K562 (cell line): Measurements from ENCODE around the gene SLC10A1. TPM values are rescaled to one million over a fixed set of nuclear protein-coding genes. Genes with fewer than 3 reads are reported as not detected.

Experiments used
- AFF4 ChIP-seq: sonication (generic); formaldehyde crosslinking; IDR thresholded peaks from 2 replicates; pipeline ENCODE4 v1.8.0; 2023; ENCODE audit warnings: mild to moderate bottlenecking, missing genetic modification reagents
- ATF7 ChIP-seq: fragments of 450-650 bp; IDR thresholded peaks from 2 replicates; pipeline ENCODE4 v1.7.1; 2014; ENCODE audit warnings: mild to moderate bottlenecking, moderate library complexity
- DEAF1 ChIP-seq: fragments of 450-650 bp; formaldehyde crosslinking; IDR thresholded peaks from 2 replicates; pipeline ENCODE4 v1.4.0; 2020; ENCODE audit warnings: mild to moderate bottlenecking, moderate library complexity
- NRF1 ChIP-seq, 2 experiments: fragments of 450-650 bp; IDR thresholded peaks in 1 of 2; conservative IDR thresholded peaks in 1 of 2; 2 replicates each; pipeline ENCODE4 v1.6.1; 2014; ENCODE audit warnings: mild to moderate bottlenecking in 2 of 2
- PHF8 ChIP-seq: fragments of 200-600 bp; sonication (generic); IDR thresholded peaks from 2 replicates; pipeline ENCODE4 v1.6.1; 2012; ENCODE audit warnings: mixed run types, mild to moderate bottlenecking, inconsistent platforms, low read length, moderate library complexity, borderline replicate concordance
- RAD21 ChIP-seq, 2 experiments: fragments of 250-450 bp in 1 of 2; fragments of 450-650 bp in 1 of 2; sonication (Bioruptor Pico) in 1 of 2; formaldehyde crosslinking in 1 of 2; IDR thresholded peaks in 1 of 2; conservative IDR thresholded peaks in 1 of 2; 2 replicates each; pipeline versions ENCODE4 v1.4.0 to v1.8.0; 2020 to 2022; ENCODE audit warnings: mild to moderate bottlenecking in 2 of 2, moderate library complexity in 1 of 2
- SOX6 ChIP-seq: fragments of 450-650 bp; IDR thresholded peaks from 2 replicates; pipeline ENCODE4 v1.6.1; 2014; ENCODE audit warnings: mild to moderate bottlenecking
- SREBF2 ChIP-seq: sonication (generic); formaldehyde crosslinking; IDR thresholded peaks from 2 replicates; pipeline ENCODE4 v1.4.0; 2020; ENCODE audit warnings: mild to moderate bottlenecking, missing genetic modification reagents
- ZNF655 ChIP-seq: fragments of 250-450 bp; sonication (Bioruptor Pico); IDR thresholded peaks from 2 replicates; pipeline ENCODE4 v1.5.0; 2021
- polyA plus RNA-seq, 8 experiments: library from polyadenylated mRNA; depleted of rRNA in 4 of 8; stranded (reverse) in 5 of 8; unstranded in 3 of 8; fragments of >200 nt; fragmentation: Nextera tagmentation in 2 of 8; fragmentation: Illumina TruSeq in 1 of 8; extraction: Ambion mirVana in 2 of 8; extraction: Trizol in 1 of 8; gene quantifications; 2 replicates each; pipeline versions ENCODE4 v1.2.1 to v1.2.3, GENCODE V29; 2011 to 2014; ENCODE audit warnings: inconsistent platforms in 1 of 8, missing spikeins in 1 of 8
- total RNA-seq, 7 experiments: library from RNA; depleted of rRNA in 6 of 7; stranded (reverse); fragments of >200 nt in 6 of 7; fragmentation: Illumina TruSeq in 2 of 7; extraction: Trizol in 2 of 7; gene quantifications; 2 replicates each; pipeline versions ENCODE4 v1.2.1 to v1.2.3, GENCODE V29; 2011 to 2021; ENCODE audit warnings: low replicate concordance in 1 of 7
- TF ChIP-seq, protein P1 (sequence below): fragments of 450-650 bp; IDR thresholded peaks from 2 replicates; pipeline ENCODE4 v1.6.1; 2016; ENCODE audit warnings: borderline replicate concordance
- TF ChIP-seq, protein P2 (sequence below): sonication (generic); formaldehyde crosslinking; IDR thresholded peaks from 2 replicates; pipeline ENCODE4 v1.8.0; 2022; ENCODE audit warnings: mild to moderate bottlenecking, missing genetic modification reagents, borderline replicate concordance
- TF ChIP-seq, protein P3 (sequence below): fragments of 450-650 bp; IDR thresholded peaks from 2 replicates; pipeline ENCODE4 v1.6.1; 2016; ENCODE audit warnings: mild to moderate bottlenecking

SLC10A1 gene
- total and polyA plus RNA-seq, 9 of the 15 experiments (the other 6 are each of a cell fraction or from before 2014, with no cell fraction given): not detected

- TF ChIP-seq, protein P1, sequence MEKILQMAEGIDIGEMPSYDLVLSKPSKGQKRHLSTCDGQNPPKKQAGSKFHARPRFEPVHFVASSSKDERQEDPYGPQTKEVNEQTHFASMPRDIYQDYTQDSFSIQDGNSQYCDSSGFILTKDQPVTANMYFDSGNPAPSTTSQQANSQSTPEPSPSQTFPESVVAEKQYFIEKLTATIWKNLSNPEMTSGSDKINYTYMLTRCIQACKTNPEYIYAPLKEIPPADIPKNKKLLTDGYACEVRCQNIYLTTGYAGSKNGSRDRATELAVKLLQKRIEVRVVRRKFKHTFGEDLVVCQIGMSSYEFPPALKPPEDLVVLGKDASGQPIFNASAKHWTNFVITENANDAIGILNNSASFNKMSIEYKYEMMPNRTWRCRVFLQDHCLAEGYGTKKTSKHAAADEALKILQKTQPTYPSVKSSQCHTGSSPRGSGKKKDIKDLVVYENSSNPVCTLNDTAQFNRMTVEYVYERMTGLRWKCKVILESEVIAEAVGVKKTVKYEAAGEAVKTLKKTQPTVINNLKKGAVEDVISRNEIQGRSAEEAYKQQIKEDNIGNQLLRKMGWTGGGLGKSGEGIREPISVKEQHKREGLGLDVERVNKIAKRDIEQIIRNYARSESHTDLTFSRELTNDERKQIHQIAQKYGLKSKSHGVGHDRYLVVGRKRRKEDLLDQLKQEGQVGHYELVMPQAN: no peak
- TF ChIP-seq RAD21 (CRISPR knock-in tag; conservative IDR thresholded peaks at IDR 0.05 in 1 of 2, IDR thresholded peaks at IDR 0.05 in 1 of 2) (peak; percentile 95 to 98), AFF4 (CRISPR knock-in tag) (no peak), DEAF1 (CRISPR knock-in tag) (peak; percentile 93), ATF7 (no peak), ZNF655 (CRISPR knock-in tag) (no peak), PHF8 (peak; percentile 36; the same call in 1 of the 2 replicates), NRF1 (conservative IDR thresholded peaks at IDR 0.05 in 1 of 2, IDR thresholded peaks at IDR 0.05 in 1 of 2) (peak; percentile 85 to 87), SOX6 (peak; percentile 36; the same call in 1 of the 2 replicates), SREBF2 (CRISPR knock-in tag) (no peak)
- TF ChIP-seq, protein P2, sequence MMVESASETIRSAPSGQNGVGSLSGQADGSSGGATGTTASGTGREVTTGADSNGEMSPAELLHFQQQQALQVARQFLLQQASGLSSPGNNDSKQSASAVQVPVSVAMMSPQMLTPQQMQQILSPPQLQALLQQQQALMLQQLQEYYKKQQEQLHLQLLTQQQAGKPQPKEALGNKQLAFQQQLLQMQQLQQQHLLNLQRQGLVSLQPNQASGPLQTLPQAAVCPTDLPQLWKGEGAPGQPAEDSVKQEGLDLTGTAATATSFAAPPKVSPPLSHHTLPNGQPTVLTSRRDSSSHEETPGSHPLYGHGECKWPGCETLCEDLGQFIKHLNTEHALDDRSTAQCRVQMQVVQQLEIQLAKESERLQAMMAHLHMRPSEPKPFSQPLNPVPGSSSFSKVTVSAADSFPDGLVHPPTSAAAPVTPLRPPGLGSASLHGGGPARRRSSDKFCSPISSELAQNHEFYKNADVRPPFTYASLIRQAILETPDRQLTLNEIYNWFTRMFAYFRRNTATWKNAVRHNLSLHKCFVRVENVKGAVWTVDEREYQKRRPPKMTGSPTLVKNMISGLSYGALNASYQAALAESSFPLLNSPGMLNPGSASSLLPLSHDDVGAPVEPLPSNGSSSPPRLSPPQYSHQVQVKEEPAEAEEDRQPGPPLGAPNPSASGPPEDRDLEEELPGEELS (CRISPR knock-in tag): 0 out of 2 replicates have a peak, but pooled peaks have one; percentile 11
- TF ChIP-seq, protein P3, sequence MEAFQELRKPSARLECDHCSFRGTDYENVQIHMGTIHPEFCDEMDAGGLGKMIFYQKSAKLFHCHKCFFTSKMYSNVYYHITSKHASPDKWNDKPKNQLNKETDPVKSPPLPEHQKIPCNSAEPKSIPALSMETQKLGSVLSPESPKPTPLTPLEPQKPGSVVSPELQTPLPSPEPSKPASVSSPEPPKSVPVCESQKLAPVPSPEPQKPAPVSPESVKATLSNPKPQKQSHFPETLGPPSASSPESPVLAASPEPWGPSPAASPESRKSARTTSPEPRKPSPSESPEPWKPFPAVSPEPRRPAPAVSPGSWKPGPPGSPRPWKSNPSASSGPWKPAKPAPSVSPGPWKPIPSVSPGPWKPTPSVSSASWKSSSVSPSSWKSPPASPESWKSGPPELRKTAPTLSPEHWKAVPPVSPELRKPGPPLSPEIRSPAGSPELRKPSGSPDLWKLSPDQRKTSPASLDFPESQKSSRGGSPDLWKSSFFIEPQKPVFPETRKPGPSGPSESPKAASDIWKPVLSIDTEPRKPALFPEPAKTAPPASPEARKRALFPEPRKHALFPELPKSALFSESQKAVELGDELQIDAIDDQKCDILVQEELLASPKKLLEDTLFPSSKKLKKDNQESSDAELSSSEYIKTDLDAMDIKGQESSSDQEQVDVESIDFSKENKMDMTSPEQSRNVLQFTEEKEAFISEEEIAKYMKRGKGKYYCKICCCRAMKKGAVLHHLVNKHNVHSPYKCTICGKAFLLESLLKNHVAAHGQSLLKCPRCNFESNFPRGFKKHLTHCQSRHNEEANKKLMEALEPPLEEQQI: no peak
Observed at GRCh38 chr14:69726761-69727511, 70.1 kb downstream of the SLC10A1 start (continued).
